GM21825 (cell line): ENCODE data around the gene CLINT1.

Experiments used
- ATAC-seq: cut with Tn5 transposase; IDR thresholded peaks from one replicate; pipeline ENCODE4 v1.9.1; 2021; ENCODE audit warnings: mild to moderate bottlenecking, moderate library complexity; ENCODE audit not compliant: unreplicated experiment

CLINT1 gene

GRCh38 chr5:157821822-157822622, 36.9 kb downstream of the CLINT1 start:
- ATAC-seq, result no peak

GRCh38 chr5:157821405-157821804, 37.5 kb downstream of the CLINT1 start:
- ATAC-seq, result no peak

GRCh38 chr5:157820593-157821252, 38.2 kb downstream of the CLINT1 start:
- no peak for ATAC-seq

- no peak for ATAC-seq
Measured at GRCh38 chr5:157819502-157820115, 39.3 kb downstream of the CLINT1 start.

GRCh38 chr5:157818368-157818767, 40.6 kb downstream of the CLINT1 start:
- no peak for ATAC-seq

GRCh38 chr5:157817928-157818327, 41.0 kb downstream of the CLINT1 start:
- no peak for ATAC-seq

- ATAC-seq, result no peak
Measured at GRCh38 chr5:157817387-157817702, 41.6 kb downstream of the CLINT1 start.

- no peak for ATAC-seq
Measured at GRCh38 chr5:157816682-157817386, 42.1 kb downstream of the CLINT1 start.

GRCh38 chr5:157812086-157812485, 46.9 kb downstream of the CLINT1 start:
- no peak for ATAC-seq

GRCh38 chr5:157808043-157808442, 50.9 kb downstream of the CLINT1 start:
- no peak for ATAC-seq

GRCh38 chr5:157802736-157803135, 56.2 kb downstream of the CLINT1 start:
- no peak for ATAC-seq

- ATAC-seq, result no peak
Measured at GRCh38 chr5:157800137-157800536, 58.8 kb downstream of the CLINT1 start.

GRCh38 chr5:157799578-157799977, 59.4 kb downstream of the CLINT1 start:
- ATAC-seq, result no peak

GRCh38 chr5:157793301-157793700, 65.6 kb downstream of the CLINT1 start:
- no peak for ATAC-seq

- no peak for ATAC-seq
Measured at GRCh38 chr5:157785801-157786200, 73.1 kb downstream of the CLINT1 start.

- ATAC-seq, result no peak
Measured at GRCh38 chr5:157779221-157779620, 79.7 kb downstream of the CLINT1 start.

- ATAC-seq, result no peak
Measured at GRCh38 chr5:157778121-157778805, 80.7 kb downstream of the CLINT1 start.

GRCh38 chr5:157772127-157772526, 86.8 kb downstream of the CLINT1 start:
- no peak for ATAC-seq

- no peak for ATAC-seq
Measured at GRCh38 chr5:157770665-157771064, 88.3 kb downstream of the CLINT1 start.

- ATAC-seq, result no peak
Measured at GRCh38 chr5:157767689-157768088, 91.3 kb downstream of the CLINT1 start.

- ATAC-seq, result no peak
Measured at GRCh38 chr5:157766902-157767301, 92.0 kb downstream of the CLINT1 start.
